PFSK-1 (cell line): ENCODE data around the gene TBX18.

Experiments
- FOXP2 ChIP-seq: optimal IDR thresholded peaks from 2 replicates; pipeline ENCODE3; 2011; ENCODE audit warnings: borderline replicate concordance, control low read depth, inconsistent platforms; ENCODE audit not compliant: insufficient read depth; ENCODE audit errors: extremely low read length, extremely low read depth
- POLR2AphosphoS5 ChIP-seq: IDR thresholded peaks from 2 replicates; pipeline ENCODE4 v1.6.1; 2012; ENCODE audit warnings: low read depth, mild to moderate bottlenecking, control low read depth, low read length, moderate library complexity
- SIN3A ChIP-seq: IDR thresholded peaks from 2 replicates; pipeline ENCODE4 v1.6.1; 2012; ENCODE audit warnings: mild to moderate bottlenecking, low read length, moderate library complexity, borderline replicate concordance; ENCODE audit not compliant: insufficient read depth
- TAF1 ChIP-seq: IDR thresholded peaks from 2 replicates; pipeline ENCODE4 v1.6.1; 2012; ENCODE audit warnings: low read length, control low read depth, borderline replicate concordance; ENCODE audit not compliant: insufficient read depth
- TF ChIP-seq, protein P1 (sequence below), 2 experiments: IDR thresholded peaks; 2 replicates each; pipeline versions ENCODE4 v1.6.1 to v1.8.0; 2011 to 2012; ENCODE audit warnings: low read depth in 2 of 2, low read length in 2 of 2, control low read depth in 1 of 2, inconsistent platforms in 1 of 2, mild to moderate bottlenecking in 1 of 2, moderate library complexity in 1 of 2; ENCODE audit not compliant: insufficient read depth in 1 of 2

The TBX18 gene

GRCh38 chr6:84756877-84757276 lies 7.5 kb downstream of the TBX18 start:
- no peak for TF ChIP-seq FOXP2
- no peak for TF ChIP-seq POLR2AphosphoS5
- TF ChIP-seq TAF1 = no peak

GRCh38 chr6:84756466-84756865 lies 7.9 kb downstream of the TBX18 start:
- TF ChIP-seq FOXP2 = no peak
- TF ChIP-seq POLR2AphosphoS5 = no peak
- TF ChIP-seq TAF1 = no peak

DNA sequence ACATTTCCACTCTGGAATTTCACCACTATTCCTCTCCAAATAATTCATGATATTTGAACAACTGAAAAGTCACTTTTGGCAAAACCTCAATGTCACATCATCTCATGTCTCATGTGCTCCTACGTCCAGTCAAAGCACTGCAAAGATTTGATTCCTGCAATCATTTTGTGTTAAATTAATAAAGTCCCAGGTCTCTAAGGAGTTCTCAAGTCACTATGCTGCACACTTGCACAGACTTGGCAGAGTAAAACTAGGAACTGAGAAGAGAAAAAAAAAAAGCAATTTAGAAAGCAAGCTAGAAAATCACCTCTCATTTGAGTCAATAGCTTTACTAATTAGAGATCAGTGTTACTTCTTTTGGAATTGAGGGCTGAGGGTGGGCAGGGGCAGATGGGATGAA lies 11.2 kb downstream of the TBX18 start:
- TF ChIP-seq, protein P1, sequence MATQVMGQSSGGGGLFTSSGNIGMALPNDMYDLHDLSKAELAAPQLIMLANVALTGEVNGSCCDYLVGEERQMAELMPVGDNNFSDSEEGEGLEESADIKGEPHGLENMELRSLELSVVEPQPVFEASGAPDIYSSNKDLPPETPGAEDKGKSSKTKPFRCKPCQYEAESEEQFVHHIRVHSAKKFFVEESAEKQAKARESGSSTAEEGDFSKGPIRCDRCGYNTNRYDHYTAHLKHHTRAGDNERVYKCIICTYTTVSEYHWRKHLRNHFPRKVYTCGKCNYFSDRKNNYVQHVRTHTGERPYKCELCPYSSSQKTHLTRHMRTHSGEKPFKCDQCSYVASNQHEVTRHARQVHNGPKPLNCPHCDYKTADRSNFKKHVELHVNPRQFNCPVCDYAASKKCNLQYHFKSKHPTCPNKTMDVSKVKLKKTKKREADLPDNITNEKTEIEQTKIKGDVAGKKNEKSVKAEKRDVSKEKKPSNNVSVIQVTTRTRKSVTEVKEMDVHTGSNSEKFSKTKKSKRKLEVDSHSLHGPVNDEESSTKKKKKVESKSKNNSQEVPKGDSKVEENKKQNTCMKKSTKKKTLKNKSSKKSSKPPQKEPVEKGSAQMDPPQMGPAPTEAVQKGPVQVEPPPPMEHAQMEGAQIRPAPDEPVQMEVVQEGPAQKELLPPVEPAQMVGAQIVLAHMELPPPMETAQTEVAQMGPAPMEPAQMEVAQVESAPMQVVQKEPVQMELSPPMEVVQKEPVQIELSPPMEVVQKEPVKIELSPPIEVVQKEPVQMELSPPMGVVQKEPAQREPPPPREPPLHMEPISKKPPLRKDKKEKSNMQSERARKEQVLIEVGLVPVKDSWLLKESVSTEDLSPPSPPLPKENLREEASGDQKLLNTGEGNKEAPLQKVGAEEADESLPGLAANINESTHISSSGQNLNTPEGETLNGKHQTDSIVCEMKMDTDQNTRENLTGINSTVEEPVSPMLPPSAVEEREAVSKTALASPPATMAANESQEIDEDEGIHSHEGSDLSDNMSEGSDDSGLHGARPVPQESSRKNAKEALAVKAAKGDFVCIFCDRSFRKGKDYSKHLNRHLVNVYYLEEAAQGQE (IDR thresholded peaks at IDR 0.05; ENCODE audit: insufficient read depth in 1 of 2, low read depth in 2 of 2, low read length in 2 of 2) = no peak
- TF ChIP-seq SIN3A (no peak), TAF1 (no peak), POLR2AphosphoS5 (no peak), FOXP2 (no peak)

DNA sequence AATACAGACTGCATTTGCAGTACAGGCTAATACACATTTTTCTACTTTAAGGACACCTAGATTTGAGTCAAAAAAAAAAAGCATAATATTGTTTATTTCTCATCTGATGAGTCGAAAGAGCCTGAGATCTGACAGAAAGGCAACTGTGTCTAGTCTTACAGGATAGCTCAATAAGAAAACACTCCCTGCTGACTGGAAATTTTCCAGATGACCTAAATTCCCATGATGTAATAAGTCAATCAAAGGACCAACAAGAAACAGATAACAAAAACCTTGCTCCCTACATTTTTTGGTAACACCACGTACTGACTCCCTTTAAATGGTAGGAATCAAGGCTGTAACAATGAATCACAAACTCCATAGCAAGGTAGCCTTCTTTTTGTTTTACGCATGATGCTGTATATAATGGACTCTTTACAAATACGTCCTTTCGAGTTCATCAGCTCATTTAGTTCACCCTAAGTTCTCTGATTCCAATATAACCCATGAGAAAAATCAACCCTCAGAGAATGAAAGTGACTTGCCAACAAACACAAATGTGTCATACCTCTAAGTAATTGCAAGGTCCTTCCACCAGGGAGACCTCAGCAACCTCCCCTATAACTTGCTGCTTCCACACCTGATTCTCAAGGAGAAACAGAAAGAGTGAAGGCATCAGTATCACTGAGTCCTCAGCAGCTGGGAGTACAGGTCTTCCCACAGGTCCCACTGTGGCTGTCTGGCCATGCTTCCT lies 12.1 kb downstream of the TBX18 start:
- TF ChIP-seq, protein P1 (IDR thresholded peaks at IDR 0.05; ENCODE audit: insufficient read depth in 1 of 2, low read depth in 2 of 2, low read length in 2 of 2) = no peak
- no peak for TF ChIP-seq TAF1
- no peak for TF ChIP-seq POLR2AphosphoS5
- TF ChIP-seq SIN3A = no peak
- no peak for TF ChIP-seq FOXP2

DNA sequence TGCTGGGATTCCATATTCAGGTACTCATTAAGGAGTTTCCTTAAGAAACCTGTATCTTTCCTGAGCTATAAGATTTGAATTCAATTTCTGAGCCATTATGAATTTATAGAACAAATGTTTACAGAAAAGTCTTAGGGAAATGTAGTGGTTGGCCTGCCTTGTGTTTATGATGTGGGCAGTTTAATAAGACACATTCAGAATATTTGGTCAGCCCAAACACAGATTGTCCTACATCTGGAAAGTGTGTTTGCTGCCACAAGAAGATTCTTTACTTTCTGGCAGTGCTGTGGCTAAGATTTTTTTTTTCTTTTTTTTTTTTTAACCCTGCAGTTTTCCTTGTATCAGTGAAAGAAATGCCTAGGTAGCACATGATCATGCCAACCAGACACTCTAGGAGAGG lies 15.2 kb downstream of the TBX18 start:
- no peak for TF ChIP-seq SIN3A
- TF ChIP-seq FOXP2 = no peak
- TF ChIP-seq POLR2AphosphoS5 = no peak
- no peak for TF ChIP-seq TAF1
- TF ChIP-seq, protein P1 (IDR thresholded peaks at IDR 0.05; ENCODE audit: insufficient read depth in 1 of 2, low read depth in 2 of 2, low read length in 2 of 2) = no peak

- no peak for TF ChIP-seq FOXP2
- TF ChIP-seq SIN3A = no peak
- TF ChIP-seq, protein P1 (IDR thresholded peaks at IDR 0.05; ENCODE audit: insufficient read depth in 1 of 2, low read depth in 2 of 2, low read length in 2 of 2) = no peak
- no peak for TF ChIP-seq POLR2AphosphoS5
Observed at GRCh38 chr6:84748376-84748775, 16.0 kb downstream of the TBX18 start.
